HL-60 (cell line): Measurements from ENCODE around the gene ADAM33.

Experiments
- TF ChIP-seq, protein P1 (sequence below): IDR thresholded peaks from one replicate; pipeline ENCODE4 v1.5.1; 2011; ENCODE audit warnings: low read length, control low read depth, inconsistent platforms; ENCODE audit not compliant: insufficient read depth
- TF ChIP-seq, protein P2 (sequence below): IDR thresholded peaks from 2 replicates; pipeline ENCODE4 v1.6.1; 2012; ENCODE audit warnings: low read depth; ENCODE audit not compliant: insufficient replicate concordance

DNA sequence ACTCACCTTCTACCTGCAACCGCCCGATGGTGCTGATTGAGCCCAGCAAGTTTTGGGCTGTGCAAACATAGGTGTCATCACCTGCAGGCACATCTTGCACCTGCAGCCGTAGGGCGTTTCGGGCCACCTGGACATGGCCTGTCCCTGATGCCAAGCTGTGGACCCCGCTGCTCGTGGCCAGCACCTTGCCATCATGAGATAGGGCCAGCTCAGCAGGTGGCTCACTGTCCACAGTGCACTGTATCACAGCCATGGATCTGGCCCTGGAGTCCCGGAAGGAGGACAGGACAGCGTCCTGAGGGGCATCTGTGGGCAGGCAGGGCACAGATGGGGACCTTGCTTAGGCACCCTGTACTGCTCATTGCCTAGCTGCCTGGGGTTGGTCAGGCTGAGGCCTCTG, 10.1 kb upstream of the ADAM33 start:
- TF ChIP-seq, protein P1, sequence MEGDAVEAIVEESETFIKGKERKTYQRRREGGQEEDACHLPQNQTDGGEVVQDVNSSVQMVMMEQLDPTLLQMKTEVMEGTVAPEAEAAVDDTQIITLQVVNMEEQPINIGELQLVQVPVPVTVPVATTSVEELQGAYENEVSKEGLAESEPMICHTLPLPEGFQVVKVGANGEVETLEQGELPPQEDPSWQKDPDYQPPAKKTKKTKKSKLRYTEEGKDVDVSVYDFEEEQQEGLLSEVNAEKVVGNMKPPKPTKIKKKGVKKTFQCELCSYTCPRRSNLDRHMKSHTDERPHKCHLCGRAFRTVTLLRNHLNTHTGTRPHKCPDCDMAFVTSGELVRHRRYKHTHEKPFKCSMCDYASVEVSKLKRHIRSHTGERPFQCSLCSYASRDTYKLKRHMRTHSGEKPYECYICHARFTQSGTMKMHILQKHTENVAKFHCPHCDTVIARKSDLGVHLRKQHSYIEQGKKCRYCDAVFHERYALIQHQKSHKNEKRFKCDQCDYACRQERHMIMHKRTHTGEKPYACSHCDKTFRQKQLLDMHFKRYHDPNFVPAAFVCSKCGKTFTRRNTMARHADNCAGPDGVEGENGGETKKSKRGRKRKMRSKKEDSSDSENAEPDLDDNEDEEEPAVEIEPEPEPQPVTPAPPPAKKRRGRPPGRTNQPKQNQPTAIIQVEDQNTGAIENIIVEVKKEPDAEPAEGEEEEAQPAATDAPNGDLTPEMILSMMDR, result no peak
- TF ChIP-seq, protein P2, sequence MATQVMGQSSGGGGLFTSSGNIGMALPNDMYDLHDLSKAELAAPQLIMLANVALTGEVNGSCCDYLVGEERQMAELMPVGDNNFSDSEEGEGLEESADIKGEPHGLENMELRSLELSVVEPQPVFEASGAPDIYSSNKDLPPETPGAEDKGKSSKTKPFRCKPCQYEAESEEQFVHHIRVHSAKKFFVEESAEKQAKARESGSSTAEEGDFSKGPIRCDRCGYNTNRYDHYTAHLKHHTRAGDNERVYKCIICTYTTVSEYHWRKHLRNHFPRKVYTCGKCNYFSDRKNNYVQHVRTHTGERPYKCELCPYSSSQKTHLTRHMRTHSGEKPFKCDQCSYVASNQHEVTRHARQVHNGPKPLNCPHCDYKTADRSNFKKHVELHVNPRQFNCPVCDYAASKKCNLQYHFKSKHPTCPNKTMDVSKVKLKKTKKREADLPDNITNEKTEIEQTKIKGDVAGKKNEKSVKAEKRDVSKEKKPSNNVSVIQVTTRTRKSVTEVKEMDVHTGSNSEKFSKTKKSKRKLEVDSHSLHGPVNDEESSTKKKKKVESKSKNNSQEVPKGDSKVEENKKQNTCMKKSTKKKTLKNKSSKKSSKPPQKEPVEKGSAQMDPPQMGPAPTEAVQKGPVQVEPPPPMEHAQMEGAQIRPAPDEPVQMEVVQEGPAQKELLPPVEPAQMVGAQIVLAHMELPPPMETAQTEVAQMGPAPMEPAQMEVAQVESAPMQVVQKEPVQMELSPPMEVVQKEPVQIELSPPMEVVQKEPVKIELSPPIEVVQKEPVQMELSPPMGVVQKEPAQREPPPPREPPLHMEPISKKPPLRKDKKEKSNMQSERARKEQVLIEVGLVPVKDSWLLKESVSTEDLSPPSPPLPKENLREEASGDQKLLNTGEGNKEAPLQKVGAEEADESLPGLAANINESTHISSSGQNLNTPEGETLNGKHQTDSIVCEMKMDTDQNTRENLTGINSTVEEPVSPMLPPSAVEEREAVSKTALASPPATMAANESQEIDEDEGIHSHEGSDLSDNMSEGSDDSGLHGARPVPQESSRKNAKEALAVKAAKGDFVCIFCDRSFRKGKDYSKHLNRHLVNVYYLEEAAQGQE, result no peak
